Measurements from ENCODE around the gene SGMS1. TPM values are rescaled to one million over a fixed set of nuclear protein-coding genes. Genes with fewer than 3 reads are reported as not detected.

Gene SGMS1
- total and polyA plus RNA-seq, 11 donors, result 6.9 to 40.6 (median 19.6) TPM

- H3K9me3 ChIP-seq, result no peaks in the 10 kb centered on the region
- TF ChIP-seq, protein P1, sequence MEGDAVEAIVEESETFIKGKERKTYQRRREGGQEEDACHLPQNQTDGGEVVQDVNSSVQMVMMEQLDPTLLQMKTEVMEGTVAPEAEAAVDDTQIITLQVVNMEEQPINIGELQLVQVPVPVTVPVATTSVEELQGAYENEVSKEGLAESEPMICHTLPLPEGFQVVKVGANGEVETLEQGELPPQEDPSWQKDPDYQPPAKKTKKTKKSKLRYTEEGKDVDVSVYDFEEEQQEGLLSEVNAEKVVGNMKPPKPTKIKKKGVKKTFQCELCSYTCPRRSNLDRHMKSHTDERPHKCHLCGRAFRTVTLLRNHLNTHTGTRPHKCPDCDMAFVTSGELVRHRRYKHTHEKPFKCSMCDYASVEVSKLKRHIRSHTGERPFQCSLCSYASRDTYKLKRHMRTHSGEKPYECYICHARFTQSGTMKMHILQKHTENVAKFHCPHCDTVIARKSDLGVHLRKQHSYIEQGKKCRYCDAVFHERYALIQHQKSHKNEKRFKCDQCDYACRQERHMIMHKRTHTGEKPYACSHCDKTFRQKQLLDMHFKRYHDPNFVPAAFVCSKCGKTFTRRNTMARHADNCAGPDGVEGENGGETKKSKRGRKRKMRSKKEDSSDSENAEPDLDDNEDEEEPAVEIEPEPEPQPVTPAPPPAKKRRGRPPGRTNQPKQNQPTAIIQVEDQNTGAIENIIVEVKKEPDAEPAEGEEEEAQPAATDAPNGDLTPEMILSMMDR (IDR thresholded peaks at IDR 0.05), result no peak
- no peak for TF ChIP-seq POLR2A (IDR thresholded peaks at IDR 0.05)
- no peak for ATAC-seq
- intact Hi-C loops (cut with DNase I), result loop anchor here in 2 of 10 donors (10.0 kb wide), 2 partner anchors 336 to 346 kb away; partner anchors contain the start of gene SGMS1 (in 1 of the 2)
- H3K4me3 ChIP-seq, result no peak overlapping the region
- WGBS, 4 donors, result 84 to 90% (median 85%) methylated on average over 6 of the region's 6 CpGs
- H3K36me3 ChIP-seq, result no peaks in the 10 kb centered on the region
- DNase-seq, result no peak
- peaks cover 0 to 11% (median 0%) of the 10 kb centered on the region in 12 donors for H3K4me1 ChIP-seq
- no peaks in the 10 kb centered on the region for H3K27me3 ChIP-seq
- H3K27ac ChIP-seq, result no peak overlapping the region
Observed at GRCh38 chr10:50289196-50289595, 334.6 kb downstream of the SGMS1 start.

GRCh38 chr10:50286996-50287803 lies 336.6 kb downstream of the SGMS1 start:
- ATAC-seq, result no peak
- no peaks in the 10 kb centered on the region for H3K27me3 ChIP-seq
- no peak for DNase-seq
- 65 to 77% (median 74%) methylated on average over 9 of the region's 9 CpGs for WGBS, 4 donors
- TF ChIP-seq, protein P1 (IDR thresholded peaks at IDR 0.05), result no peak
- TF ChIP-seq POLR2A (IDR thresholded peaks at IDR 0.05), result no peak
- no peak overlapping the region for H3K4me3 ChIP-seq
- intact Hi-C loops (cut with DNase I), result loop anchor here in 2 of 10 donors (10.0 kb wide), 2 partner anchors 338 to 348 kb away; partner anchors contain the start of gene SGMS1 (in 1 of the 2)
- no peaks in the 10 kb centered on the region for H3K36me3 ChIP-seq
- H3K4me1 ChIP-seq, result peaks cover 0 to 11% (median 0%) of the 10 kb centered on the region in 12 donors
- H3K27ac ChIP-seq, result no peak overlapping the region
- H3K9me3 ChIP-seq, result no peaks in the 10 kb centered on the region

GRCh38 chr10:50286517-50286916 lies 337.2 kb downstream of the SGMS1 start:
- DNase-seq, result no peak
- ATAC-seq, result no peak

More at GRCh38 chr10:50286517-50286916, 337.2 kb downstream of the SGMS1 start:
- WGBS, 4 donors, result 17 to 49% (median 32%) methylated on average over 2 of the region's 2 CpGs
- Histone ChIP-seq H3K27ac (no peak overlapping the region), H3K4me1 (peaks cover 0 to 11% (median 0%) of the 10 kb centered on the region in 12 donors), H3K36me3 (no peaks in the 10 kb centered on the region), H3K27me3 (no peaks in the 10 kb centered on the region), H3K9me3 (no peaks in the 10 kb centered on the region), H3K4me3 (no peak overlapping the region)
- intact Hi-C loops (cut with DNase I), result loop anchor here in 2 of 10 donors (10.0 kb wide), 2 partner anchors 338 to 348 kb away; partner anchors contain the start of gene SGMS1 (in 1 of the 2)
- no peak for TF ChIP-seq POLR2A (IDR thresholded peaks at IDR 0.05)
- TF ChIP-seq, protein P1 (IDR thresholded peaks at IDR 0.05), result no peak

Data from heart left ventricle (tissue), 16 donors.